A673 (cell line): ENCODE measurements around the gene EYS. TPM values are rescaled to one million over a fixed set of nuclear protein-coding genes. Genes with fewer than 3 reads are reported as not detected.

Experiments
- BruUV-seq: library from RNA; stranded (reverse); fragments of 400-500 nt; replicated peaks from 2 replicates; lab custom pipeline; 2021; lab: Mats Ljungman, UMichigan
- CTCF ChIA-PET: fragments of 300-600 bp; sonication (Branson Sonifier 250); formaldehyde crosslinking; loops from one replicate; lab custom pipeline; 2022; ENCODE audit warnings: antibody characterized with exemption; lab: Charles Lee
- POLR2A ChIA-PET: fragments of 300-600 bp; sonication (Branson Sonifier 250); formaldehyde crosslinking; loops from one replicate; lab custom pipeline; 2022; ENCODE audit warnings: antibody characterized with exemption; ENCODE audit not compliant: low non-redundant PET; lab: Charles Lee
- DNase-seq: peaks from one replicate; pipeline ENCODE4 v3.0.0-alpha.2; 2015; ENCODE audit warnings: low spot score
- H3K27ac ChIP-seq: fragments of 200-600 bp; sonication (generic); 2 replicates; pipeline ENCODE4 v1.5.1; 2016; ENCODE audit warnings: mixed run types, low read depth, mild to moderate bottlenecking, mixed read lengths, antibody characterized with exemption, low read length; ENCODE audit not compliant: poor library complexity, severe bottlenecking
- H3K27me3 ChIP-seq: fragments of 200-600 bp; sonication (generic); replicated peaks from 2 replicates; pipeline ENCODE4 v1.6.1; 2017; ENCODE audit warnings: mixed run types, low read depth, mild to moderate bottlenecking, mixed read lengths, antibody characterized with exemption, low read length; ENCODE audit not compliant: insufficient read depth, poor library complexity
- H3K36me3 ChIP-seq: fragments of 200-600 bp; sonication (generic); 2 replicates; pipeline ENCODE4 v1.6.1; 2016; ENCODE audit warnings: mixed run types, mild to moderate bottlenecking, mixed read lengths, antibody characterized with exemption, low read length; ENCODE audit not compliant: insufficient read depth, poor library complexity, severe bottlenecking
- H3K4me1 ChIP-seq: fragments of 200-600 bp; sonication (generic); 2 replicates; pipeline ENCODE4 v1.6.1; 2017; ENCODE audit warnings: mixed run types, mild to moderate bottlenecking, mixed read lengths, antibody characterized with exemption, low read length; ENCODE audit not compliant: insufficient read depth, poor library complexity, severe bottlenecking
- H3K4me3 ChIP-seq: fragments of 200-600 bp; sonication (generic); 2 replicates; pipeline ENCODE4 v1.5.1; 2016; ENCODE audit warnings: low read depth, mixed run types, mild to moderate bottlenecking, mixed read lengths, low read length; ENCODE audit not compliant: poor library complexity, severe bottlenecking
- H3K9me3 ChIP-seq: fragments of 200-600 bp; sonication (generic); 2 replicates; pipeline ENCODE4 v1.6.1; 2016; ENCODE audit warnings: mixed run types, low read depth, mild to moderate bottlenecking, mixed read lengths, antibody characterized with exemption, low read length; ENCODE audit not compliant: poor library complexity, severe bottlenecking
- EZH2 ChIP-seq: fragments of 200-600 bp; sonication (generic); IDR thresholded peaks from 2 replicates; pipeline ENCODE4 v1.6.1; 2017; ENCODE audit warnings: borderline replicate concordance, low read depth, mild to moderate bottlenecking, mixed read lengths, antibody characterized with exemption, low read length; ENCODE audit not compliant: poor library complexity, severe bottlenecking
- intact Hi-C: fragments of 100-400 bp; cut with micrococcal nuclease; formaldehyde crosslinking; loops from one replicate; pipeline ENCODE4 v1.10.0; 2022; ENCODE audit not compliant: unreplicated experiment
- total RNA-seq: library from RNA; stranded (reverse); gene quantifications from 2 replicates; pipeline ENCODE4 v1.2.3, GENCODE V29; 2021
- TF ChIP-seq, protein P1 (sequence below): fragments of 300-800, 200-600 bp; sonication (generic); conservative IDR thresholded peaks from 2 replicates; pipeline ENCODE4 v1.5.1; 2017; ENCODE audit warnings: low read depth, mild to moderate bottlenecking, antibody characterized with exemption, low read length, moderate library complexity, mixed read lengths

EYS gene
- total RNA-seq, 1 experiment from 2014 or later: 0.47 TPM

DNA sequence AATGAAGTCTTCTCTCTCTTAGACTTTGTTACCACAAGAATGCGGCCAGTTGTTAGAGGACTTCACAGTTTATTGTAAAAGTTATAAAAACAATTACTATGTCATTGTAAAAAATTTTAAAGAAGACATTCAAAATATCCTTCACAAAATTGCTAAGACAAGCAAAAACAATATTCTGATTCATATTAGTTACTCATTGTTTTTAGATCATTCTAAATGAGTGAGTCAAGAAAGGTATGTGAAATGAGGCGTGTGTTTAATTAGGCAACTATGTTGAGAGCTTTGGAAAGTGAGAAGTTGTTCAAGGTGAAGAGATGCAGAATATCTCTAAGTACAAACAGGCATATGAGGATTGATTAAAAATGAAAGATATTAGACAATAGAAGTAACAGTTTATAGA, 875.3 kb downstream of the EYS start:
- no peak for DNase-seq
- Histone ChIP-seq H3K4me3 (no peak overlapping the region), H3K27ac (no peak overlapping the region), H3K27me3 (no peaks in the 10 kb centered on the region), H3K36me3 (no peaks in the 10 kb centered on the region), H3K9me3 (no peaks in the 10 kb centered on the region), H3K4me1 (no peaks in the 10 kb centered on the region)
- ChIA-PET POLR2A (no interaction called here), CTCF (no interaction called here)
- no TSS peak for BruUV-seq
- intact Hi-C loops: no loop called here
- TF ChIP-seq, protein P1, sequence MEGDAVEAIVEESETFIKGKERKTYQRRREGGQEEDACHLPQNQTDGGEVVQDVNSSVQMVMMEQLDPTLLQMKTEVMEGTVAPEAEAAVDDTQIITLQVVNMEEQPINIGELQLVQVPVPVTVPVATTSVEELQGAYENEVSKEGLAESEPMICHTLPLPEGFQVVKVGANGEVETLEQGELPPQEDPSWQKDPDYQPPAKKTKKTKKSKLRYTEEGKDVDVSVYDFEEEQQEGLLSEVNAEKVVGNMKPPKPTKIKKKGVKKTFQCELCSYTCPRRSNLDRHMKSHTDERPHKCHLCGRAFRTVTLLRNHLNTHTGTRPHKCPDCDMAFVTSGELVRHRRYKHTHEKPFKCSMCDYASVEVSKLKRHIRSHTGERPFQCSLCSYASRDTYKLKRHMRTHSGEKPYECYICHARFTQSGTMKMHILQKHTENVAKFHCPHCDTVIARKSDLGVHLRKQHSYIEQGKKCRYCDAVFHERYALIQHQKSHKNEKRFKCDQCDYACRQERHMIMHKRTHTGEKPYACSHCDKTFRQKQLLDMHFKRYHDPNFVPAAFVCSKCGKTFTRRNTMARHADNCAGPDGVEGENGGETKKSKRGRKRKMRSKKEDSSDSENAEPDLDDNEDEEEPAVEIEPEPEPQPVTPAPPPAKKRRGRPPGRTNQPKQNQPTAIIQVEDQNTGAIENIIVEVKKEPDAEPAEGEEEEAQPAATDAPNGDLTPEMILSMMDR: no peak
- no peak for TF ChIP-seq EZH2

DNA sequence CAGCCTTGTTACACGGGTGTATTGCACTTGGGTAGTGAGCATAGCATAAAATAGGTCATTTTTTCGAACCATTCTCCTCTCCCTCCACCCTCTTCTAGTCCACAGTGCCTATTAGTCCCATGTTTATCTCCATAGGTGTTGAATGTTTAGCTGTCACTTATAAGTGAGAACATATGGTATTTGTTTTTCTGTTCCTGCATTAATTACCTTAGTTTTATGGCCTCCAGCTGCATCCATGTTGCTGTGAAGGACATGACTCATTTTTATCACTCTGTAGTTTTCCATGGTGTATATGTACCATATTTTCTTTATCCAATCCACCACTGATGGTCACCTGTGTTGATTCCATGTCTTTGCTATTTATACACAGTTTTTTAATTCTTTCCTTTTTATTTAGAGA, 889.5 kb downstream of the EYS start:
- POLR2A ChIA-PET: no interaction called here
- Histone ChIP-seq H3K4me1 (no peaks in the 10 kb centered on the region), H3K9me3 (no peaks in the 10 kb centered on the region), H3K27ac (no peak overlapping the region), H3K4me3 (no peak overlapping the region), H3K27me3 (no peaks in the 10 kb centered on the region), H3K36me3 (no peaks in the 10 kb centered on the region)
- intact Hi-C loops: no loop called here
- CTCF ChIA-PET: no interaction called here
- BruUV-seq: no TSS peak
- DNase-seq: no peak
- TF ChIP-seq, protein P1: no peak
- no peak for TF ChIP-seq EZH2

DNA sequence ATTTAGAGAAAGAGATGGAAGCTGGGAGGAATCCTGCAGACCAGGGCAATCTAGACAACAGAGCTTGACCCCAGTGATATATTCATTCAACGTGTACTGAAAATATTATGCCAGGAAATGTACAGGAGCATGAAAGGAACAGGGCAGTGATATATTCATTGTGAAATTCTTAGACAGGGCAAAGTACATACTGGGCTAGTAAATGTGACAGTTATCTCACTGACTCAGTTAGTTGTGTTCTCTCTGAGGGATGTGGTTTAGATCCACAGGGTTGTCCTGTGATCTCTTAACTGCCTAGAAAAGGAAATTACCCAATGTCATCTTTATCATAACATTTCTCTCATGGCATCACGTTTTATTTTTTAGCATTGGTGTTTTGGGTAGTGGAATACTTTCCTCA, 891.3 kb downstream of the EYS start:
- TF ChIP-seq, protein P1: no peak
- no peak for TF ChIP-seq EZH2
- H3K4me1 ChIP-seq: no peaks in the 10 kb centered on the region
- H3K4me3 ChIP-seq: no peak overlapping the region
- CTCF ChIA-PET: no interaction called here
- H3K27ac ChIP-seq: no peak overlapping the region
- no peaks in the 10 kb centered on the region for H3K27me3 ChIP-seq
- intact Hi-C loops: no loop called here
- H3K36me3 ChIP-seq: no peaks in the 10 kb centered on the region
- no TSS peak for BruUV-seq
- no peak for DNase-seq
- H3K9me3 ChIP-seq: no peaks in the 10 kb centered on the region
- POLR2A ChIA-PET: no interaction called here
